ENCODE results near the gene HMCN2. TPM values are rescaled to one million over a fixed set of nuclear protein-coding genes. Genes with fewer than 3 reads are reported as not detected.

HMCN2 gene
- total and polyA plus RNA-seq, 2 of the 4 experiments (the other 2 are of a cell fraction): 0.02 TPM; not detected in 1

DNA sequence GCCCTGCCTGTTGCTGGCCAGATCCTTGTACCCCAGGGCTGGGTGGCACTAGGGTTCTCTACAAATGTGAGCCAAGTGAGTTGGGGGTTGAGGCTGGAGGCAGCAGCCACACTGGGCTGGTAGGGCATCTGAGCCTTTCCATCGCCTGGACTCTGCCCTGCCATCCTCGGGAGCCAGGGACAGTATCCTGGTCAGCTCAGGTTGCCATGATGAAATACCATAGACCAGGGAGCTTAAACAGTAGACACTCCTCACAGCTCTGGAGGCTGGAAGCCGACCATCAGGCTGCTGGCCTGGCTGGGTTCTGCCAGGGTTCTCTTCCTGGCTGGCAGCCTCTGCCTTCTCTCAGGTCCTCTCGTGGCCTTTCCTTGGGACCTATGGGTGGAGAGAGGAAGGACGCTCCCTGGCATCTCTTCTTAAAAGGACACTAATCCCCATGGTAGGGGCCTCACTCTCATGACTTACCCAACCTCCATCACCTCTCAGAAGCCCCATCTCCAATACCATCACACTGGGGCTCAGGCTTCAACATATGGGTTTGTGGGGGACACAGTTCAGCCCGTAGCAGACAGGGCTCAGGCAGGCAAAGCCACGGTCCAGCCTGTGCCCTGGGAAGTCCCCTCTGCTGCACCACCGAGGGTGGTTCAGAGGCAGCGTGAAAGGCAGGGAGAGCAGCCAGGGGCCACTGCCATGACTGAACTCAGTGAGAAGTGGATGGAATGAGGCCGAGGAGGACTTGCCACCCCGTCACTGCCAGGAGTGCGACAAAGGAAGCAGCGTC, 50.1 kb downstream of the HMCN2 start:
- no peak overlapping the region for H2BK15ac ChIP-seq (ENCODE audit: low read depth, low read length)
- TF ChIP-seq MXI1 (IDR thresholded peaks at IDR 0.05; ENCODE audit: borderline replicate concordance, low read depth, low read length) (no peak), RFX5 (IDR thresholded peaks at IDR 0.05; ENCODE audit: low read depth, low read length) (no peak), FOS (IDR thresholded peaks at IDR 0.05; ENCODE audit: low read depth, low read length) (no peak), SMC3 (IDR thresholded peaks at IDR 0.05; ENCODE audit: low read depth, low read length) (no peak), BHLHE40 (IDR thresholded peaks at IDR 0.05; ENCODE audit: low read depth, low read length) (no peak)

More for the DNA sequence above, 50.1 kb downstream of the HMCN2 start:
- H4K5ac ChIP-seq (ENCODE audit: low read depth, low read length): no peak overlapping the region
- H2BK120ac ChIP-seq (ENCODE audit: low read depth, low read length): no peak overlapping the region
- H2AK9ac ChIP-seq (replicated peaks; ENCODE audit: low read depth, low read length, poor library complexity): peak overlapping the region; percentile 55
- H4K8ac ChIP-seq (ENCODE audit: low read depth in 2 of 2, low read length in 2 of 2): no peak overlapping the region
- H2BK20ac ChIP-seq (ENCODE audit: low read depth, low read length): no peak overlapping the region
- no peak overlapping the region for H2BK5ac ChIP-seq (ENCODE audit: low read depth, low read length, poor library complexity, severe bottlenecking)
- ATAC-seq (ENCODE audit: low read depth) (no peak), DNase-seq (no peak)
- dilution Hi-C loops (cut with HindIII; ENCODE audit: low sequenced_read_pairs, unreplicated experiment) (no loop called here), intact Hi-C loops (cut with micrococcal nuclease) (no loop called here), in situ Hi-C loops (cut with MboI; ENCODE audit: low sequenced_read_pairs) (no loop called here)
- no peak overlapping the region for H2AK5ac ChIP-seq (ENCODE audit: low read depth, low read length)
- H2AFZ ChIP-seq (replicated peaks; ENCODE audit: low read length, poor library complexity): peak overlapping the region; percentile 43
- no peak overlapping the region for H3K14ac ChIP-seq (replicated peaks; ENCODE audit: low read depth, low read length)
- H3K4me2 ChIP-seq (ENCODE audit: low read depth, low read length): no peak overlapping the region
- H4K20me1 ChIP-seq (ENCODE audit: insufficient read depth, low read length): no peaks in the 10 kb centered on the region
- no peaks in the 10 kb centered on the region for H3K36me3 ChIP-seq (ENCODE audit: control insufficient read depth, insufficient read depth, low read length)
- H3K4me1 ChIP-seq (ENCODE audit: control insufficient read depth, insufficient read depth, low read length): no peaks in the 10 kb centered on the region
- H3K23ac ChIP-seq (ENCODE audit: low read depth, low read length): no peak overlapping the region
- no TSS peak for BruUV-seq (replicated peaks)
- H3K27me3 ChIP-seq (ENCODE audit: control insufficient read depth, insufficient read depth, low read length): peaks cover 76% of the 10 kb centered on the region
- WGBS, 2 experiments (ENCODE audit: extremely low coverage in 2 of 2, insufficient read length in 1 of 2): 52% methylated on average over 2 of the region's 13 CpGs; no CpG with 5 or more reads in 1 of the 2 experiments
- ChIA-PET CTCF (interaction anchor here (0.6 kb wide), 1 partner anchor 30 kb away, joined by 3 read pairs; no protein-coding TSS in a partner anchor), POLR2A (ENCODE audit: unreplicated experiment) (no interaction called here)
- H3K18ac ChIP-seq (ENCODE audit: low read depth, low read length): no peak overlapping the region
- H3K9me3 ChIP-seq (ENCODE audit: control insufficient read depth, insufficient read depth, low read length): no peaks in the 10 kb centered on the region
- H3K79me1 ChIP-seq (ENCODE audit: low read depth in 1 of 2, low read length in 2 of 2): no peaks in the 10 kb centered on the region
- H3K9me1 ChIP-seq (ENCODE audit: insufficient read depth, low read length): no peaks in the 10 kb centered on the region
- H3K9ac ChIP-seq (ENCODE audit: low read depth, low read length): no peak overlapping the region
- no peak overlapping the region for H4K91ac ChIP-seq (ENCODE audit: insufficient read depth, low read depth, low read length)
- no peak overlapping the region for H3K4ac ChIP-seq (ENCODE audit: low read depth, low read length)
- H3K27ac ChIP-seq (ENCODE audit: insufficient read depth, low read length): no peak overlapping the region
- no peak overlapping the region for H3K4me3 ChIP-seq (ENCODE audit: insufficient read depth, low read depth, low read length)
- no peak overlapping the region for H3K56ac ChIP-seq (ENCODE audit: extremely low read depth, insufficient read depth, low read length)
